WTC11 (cell line): ENCODE measurements around the gene RIMBP2. TPM values are rescaled to one million over a fixed set of nuclear protein-coding genes. Genes with fewer than 3 reads are reported as not detected.

Experiments used
- ATAC-seq: fragments of 200-7000 bp; cut with Tn5 transposase; 2 replicates; pipeline ENCODE4 v1.10.0; 2021; ENCODE audit warnings: mild to moderate bottlenecking, moderate library complexity
- CTCF ChIA-PET: fragments of 300-600 bp; sonication (Branson Sonifier 250); formaldehyde crosslinking; loops from one replicate; lab custom pipeline; 2021; ENCODE audit warnings: antibody characterized with exemption; lab: Charles Lee
- POLR2A ChIA-PET: fragments of 350-600 bp; sonication (Branson Sonifier 250); formaldehyde crosslinking; loops from one replicate; lab custom pipeline; 2021; ENCODE audit warnings: antibody characterized with exemption; lab: Charles Lee
- DNase-seq: peaks from one replicate; pipeline ENCODE4 v3.0.0; 2021; ENCODE audit warnings: low spot score
- H3K27ac Mint-ChIP-seq: 2 replicates; pipeline ENCODE4 v1.8.0; 2021; ENCODE audit warnings: mixed read lengths
- H3K27me3 Mint-ChIP-seq: 2 replicates; pipeline ENCODE4 v1.8.0; 2021; ENCODE audit warnings: low read depth, mild to moderate bottlenecking, moderate library complexity, mixed read lengths
- H3K36me3 Mint-ChIP-seq: 2 replicates; pipeline ENCODE4 v1.8.0; 2021; ENCODE audit warnings: mixed read lengths
- H3K4me1 Mint-ChIP-seq: 2 replicates; pipeline ENCODE4 v1.8.0; 2022; ENCODE audit warnings: mixed read lengths
- H3K4me3 Mint-ChIP-seq: 2 replicates; pipeline ENCODE4 v1.8.0; 2021; ENCODE audit warnings: mild to moderate bottlenecking, moderate library complexity, mixed read lengths
- H3K9me3 Mint-ChIP-seq: 2 replicates; pipeline ENCODE4 v1.8.0; 2021; ENCODE audit warnings: mixed read lengths
- ATF1 ChIP-seq: sonication (generic); formaldehyde crosslinking; IDR thresholded peaks from 2 replicates; pipeline ENCODE4 v1.8.1; 2023; ENCODE audit warnings: mild to moderate bottlenecking, moderate library complexity, missing genetic modification reagents
- FOXP1 ChIP-seq: sonication (generic); formaldehyde crosslinking; IDR thresholded peaks from 2 replicates; pipeline ENCODE4 v1.8.0; 2022; ENCODE audit warnings: missing genetic modification reagents, mild to moderate bottlenecking, moderate library complexity, borderline replicate concordance
- GABPB1 ChIP-seq: sonication (generic); formaldehyde crosslinking; IDR thresholded peaks from 2 replicates; pipeline ENCODE4 v1.8.1; 2023; ENCODE audit warnings: mild to moderate bottlenecking, missing genetic modification reagents
- IRF2 ChIP-seq: sonication (generic); formaldehyde crosslinking; IDR thresholded peaks from 2 replicates; pipeline ENCODE4 v1.8.0; 2022; ENCODE audit warnings: low read depth, missing genetic modification reagents, borderline replicate concordance
- JUN ChIP-seq: sonication (generic); formaldehyde crosslinking; IDR thresholded peaks from 2 replicates; pipeline ENCODE4 v1.8.0; 2023; ENCODE audit warnings: mild to moderate bottlenecking, missing genetic modification reagents
- MXD4 ChIP-seq: fragments of 250-450 bp; sonication (Bioruptor Pico); IDR thresholded peaks from 2 replicates; pipeline ENCODE4 v1.8.0; 2021; ENCODE audit warnings: mild to moderate bottlenecking, moderate library complexity, borderline replicate concordance
- NR3C1 ChIP-seq: sonication (generic); formaldehyde crosslinking; conservative IDR thresholded peaks from 2 replicates; pipeline ENCODE4 v1.8.1; 2023; ENCODE audit warnings: low read depth, mild to moderate bottlenecking, missing genetic modification reagents
- PREB ChIP-seq: sonication (generic); formaldehyde crosslinking; IDR thresholded peaks from 2 replicates; pipeline ENCODE4 v1.8.1; 2022; ENCODE audit warnings: mild to moderate bottlenecking, missing genetic modification reagents, moderate library complexity, borderline replicate concordance
- PRRX2 ChIP-seq: fragments of 250-450 bp; sonication (Bioruptor Pico); IDR thresholded peaks from 2 replicates; pipeline ENCODE4 v1.8.0; 2021; ENCODE audit warnings: mild to moderate bottlenecking
- SMAD4 ChIP-seq: sonication (generic); formaldehyde crosslinking; IDR thresholded peaks from 2 replicates; pipeline ENCODE4 v1.8.0; 2022; ENCODE audit warnings: mild to moderate bottlenecking, missing genetic modification reagents
- SOX15 ChIP-seq: fragments of 250-450 bp; sonication (Bioruptor Pico); IDR thresholded peaks from 2 replicates; pipeline ENCODE4 v1.9.0; 2021; ENCODE audit warnings: mild to moderate bottlenecking
- ZNF317 ChIP-seq: sonication (generic); formaldehyde crosslinking; IDR thresholded peaks from 2 replicates; pipeline ENCODE4 v1.8.1; 2023; ENCODE audit warnings: low read depth, mild to moderate bottlenecking, moderate library complexity, missing genetic modification reagents, borderline replicate concordance
- ZNF671 ChIP-seq: fragments of 250-450 bp; sonication (Bioruptor Pico); IDR thresholded peaks from 2 replicates; pipeline ENCODE4 v1.8.0; 2021; ENCODE audit warnings: mild to moderate bottlenecking
- total RNA-seq: library from RNA; stranded (reverse); gene quantifications from 3 replicates; pipeline ENCODE4 v1.2.3, GENCODE V29; 2021
- TF ChIP-seq, protein P1 (sequence below): sonication (generic); formaldehyde crosslinking; IDR thresholded peaks from 2 replicates; pipeline ENCODE4 v1.8.1; 2022; ENCODE audit warnings: low read depth, mild to moderate bottlenecking, moderate library complexity, missing genetic modification reagents, borderline replicate concordance
- TF ChIP-seq, protein P2 (sequence below): sonication (generic); formaldehyde crosslinking; IDR thresholded peaks from 2 replicates; pipeline ENCODE4 v1.8.1; 2023; ENCODE audit warnings: mild to moderate bottlenecking, missing genetic modification reagents, borderline replicate concordance
- TF ChIP-seq, protein P3 (sequence below): fragments of 250-450 bp; sonication (Bioruptor Pico); IDR thresholded peaks from 2 replicates; pipeline ENCODE4 v1.9.0; 2021; ENCODE audit warnings: mild to moderate bottlenecking, borderline replicate concordance
- TF ChIP-seq, protein P4 (sequence below): sonication (generic); formaldehyde crosslinking; IDR thresholded peaks from 2 replicates; pipeline ENCODE4 v1.8.1; 2022; ENCODE audit warnings: mild to moderate bottlenecking, moderate library complexity, missing genetic modification reagents
- TF ChIP-seq, protein P5 (sequence below): sonication (generic); formaldehyde crosslinking; IDR thresholded peaks from 2 replicates; pipeline ENCODE4 v1.8.0; 2022; ENCODE audit warnings: mild to moderate bottlenecking, missing genetic modification reagents

Gene RIMBP2
- total RNA-seq, 1 experiment from 2014 or later, result 2.6 TPM

GRCh38 chr12:130525384-130526172, 190.5 kb downstream of the RIMBP2 start:
- ChIA-PET CTCF (no interaction called here), POLR2A (no interaction called here)
- TF ChIP-seq PRRX2 (CRISPR knock-in tag) (no peak), FOXP1 (CRISPR knock-in tag) (no peak), SOX15 (CRISPR knock-in tag) (no peak)
- TF ChIP-seq, protein P1, sequence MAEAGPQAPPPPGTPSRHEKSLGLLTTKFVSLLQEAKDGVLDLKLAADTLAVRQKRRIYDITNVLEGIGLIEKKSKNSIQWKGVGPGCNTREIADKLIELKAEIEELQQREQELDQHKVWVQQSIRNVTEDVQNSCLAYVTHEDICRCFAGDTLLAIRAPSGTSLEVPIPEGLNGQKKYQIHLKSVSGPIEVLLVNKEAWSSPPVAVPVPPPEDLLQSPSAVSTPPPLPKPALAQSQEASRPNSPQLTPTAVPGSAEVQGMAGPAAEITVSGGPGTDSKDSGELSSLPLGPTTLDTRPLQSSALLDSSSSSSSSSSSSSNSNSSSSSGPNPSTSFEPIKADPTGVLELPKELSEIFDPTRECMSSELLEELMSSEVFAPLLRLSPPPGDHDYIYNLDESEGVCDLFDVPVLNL, result no peak
- TF ChIP-seq, protein P2, sequence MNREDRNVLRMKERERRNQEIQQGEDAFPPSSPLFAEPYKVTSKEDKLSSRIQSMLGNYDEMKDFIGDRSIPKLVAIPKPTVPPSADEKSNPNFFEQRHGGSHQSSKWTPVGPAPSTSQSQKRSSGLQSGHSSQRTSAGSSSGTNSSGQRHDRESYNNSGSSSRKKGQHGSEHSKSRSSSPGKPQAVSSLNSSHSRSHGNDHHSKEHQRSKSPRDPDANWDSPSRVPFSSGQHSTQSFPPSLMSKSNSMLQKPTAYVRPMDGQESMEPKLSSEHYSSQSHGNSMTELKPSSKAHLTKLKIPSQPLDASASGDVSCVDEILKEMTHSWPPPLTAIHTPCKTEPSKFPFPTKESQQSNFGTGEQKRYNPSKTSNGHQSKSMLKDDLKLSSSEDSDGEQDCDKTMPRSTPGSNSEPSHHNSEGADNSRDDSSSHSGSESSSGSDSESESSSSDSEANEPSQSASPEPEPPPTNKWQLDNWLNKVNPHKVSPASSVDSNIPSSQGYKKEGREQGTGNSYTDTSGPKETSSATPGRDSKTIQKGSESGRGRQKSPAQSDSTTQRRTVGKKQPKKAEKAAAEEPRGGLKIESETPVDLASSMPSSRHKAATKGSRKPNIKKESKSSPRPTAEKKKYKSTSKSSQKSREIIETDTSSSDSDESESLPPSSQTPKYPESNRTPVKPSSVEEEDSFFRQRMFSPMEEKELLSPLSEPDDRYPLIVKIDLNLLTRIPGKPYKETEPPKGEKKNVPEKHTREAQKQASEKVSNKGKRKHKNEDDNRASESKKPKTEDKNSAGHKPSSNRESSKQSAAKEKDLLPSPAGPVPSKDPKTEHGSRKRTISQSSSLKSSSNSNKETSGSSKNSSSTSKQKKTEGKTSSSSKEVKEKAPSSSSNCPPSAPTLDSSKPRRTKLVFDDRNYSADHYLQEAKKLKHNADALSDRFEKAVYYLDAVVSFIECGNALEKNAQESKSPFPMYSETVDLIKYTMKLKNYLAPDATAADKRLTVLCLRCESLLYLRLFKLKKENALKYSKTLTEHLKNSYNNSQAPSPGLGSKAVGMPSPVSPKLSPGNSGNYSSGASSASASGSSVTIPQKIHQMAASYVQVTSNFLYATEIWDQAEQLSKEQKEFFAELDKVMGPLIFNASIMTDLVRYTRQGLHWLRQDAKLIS (CRISPR knock-in tag), result no peak
- TF ChIP-seq, protein P3, sequence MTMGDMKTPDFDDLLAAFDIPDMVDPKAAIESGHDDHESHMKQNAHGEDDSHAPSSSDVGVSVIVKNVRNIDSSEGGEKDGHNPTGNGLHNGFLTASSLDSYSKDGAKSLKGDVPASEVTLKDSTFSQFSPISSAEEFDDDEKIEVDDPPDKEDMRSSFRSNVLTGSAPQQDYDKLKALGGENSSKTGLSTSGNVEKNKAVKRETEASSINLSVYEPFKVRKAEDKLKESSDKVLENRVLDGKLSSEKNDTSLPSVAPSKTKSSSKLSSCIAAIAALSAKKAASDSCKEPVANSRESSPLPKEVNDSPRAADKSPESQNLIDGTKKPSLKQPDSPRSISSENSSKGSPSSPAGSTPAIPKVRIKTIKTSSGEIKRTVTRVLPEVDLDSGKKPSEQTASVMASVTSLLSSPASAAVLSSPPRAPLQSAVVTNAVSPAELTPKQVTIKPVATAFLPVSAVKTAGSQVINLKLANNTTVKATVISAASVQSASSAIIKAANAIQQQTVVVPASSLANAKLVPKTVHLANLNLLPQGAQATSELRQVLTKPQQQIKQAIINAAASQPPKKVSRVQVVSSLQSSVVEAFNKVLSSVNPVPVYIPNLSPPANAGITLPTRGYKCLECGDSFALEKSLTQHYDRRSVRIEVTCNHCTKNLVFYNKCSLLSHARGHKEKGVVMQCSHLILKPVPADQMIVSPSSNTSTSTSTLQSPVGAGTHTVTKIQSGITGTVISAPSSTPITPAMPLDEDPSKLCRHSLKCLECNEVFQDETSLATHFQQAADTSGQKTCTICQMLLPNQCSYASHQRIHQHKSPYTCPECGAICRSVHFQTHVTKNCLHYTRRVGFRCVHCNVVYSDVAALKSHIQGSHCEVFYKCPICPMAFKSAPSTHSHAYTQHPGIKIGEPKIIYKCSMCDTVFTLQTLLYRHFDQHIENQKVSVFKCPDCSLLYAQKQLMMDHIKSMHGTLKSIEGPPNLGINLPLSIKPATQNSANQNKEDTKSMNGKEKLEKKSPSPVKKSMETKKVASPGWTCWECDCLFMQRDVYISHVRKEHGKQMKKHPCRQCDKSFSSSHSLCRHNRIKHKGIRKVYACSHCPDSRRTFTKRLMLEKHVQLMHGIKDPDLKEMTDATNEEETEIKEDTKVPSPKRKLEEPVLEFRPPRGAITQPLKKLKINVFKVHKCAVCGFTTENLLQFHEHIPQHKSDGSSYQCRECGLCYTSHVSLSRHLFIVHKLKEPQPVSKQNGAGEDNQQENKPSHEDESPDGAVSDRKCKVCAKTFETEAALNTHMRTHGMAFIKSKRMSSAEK (CRISPR knock-in tag), result no peak
- TF ChIP-seq, protein P4, sequence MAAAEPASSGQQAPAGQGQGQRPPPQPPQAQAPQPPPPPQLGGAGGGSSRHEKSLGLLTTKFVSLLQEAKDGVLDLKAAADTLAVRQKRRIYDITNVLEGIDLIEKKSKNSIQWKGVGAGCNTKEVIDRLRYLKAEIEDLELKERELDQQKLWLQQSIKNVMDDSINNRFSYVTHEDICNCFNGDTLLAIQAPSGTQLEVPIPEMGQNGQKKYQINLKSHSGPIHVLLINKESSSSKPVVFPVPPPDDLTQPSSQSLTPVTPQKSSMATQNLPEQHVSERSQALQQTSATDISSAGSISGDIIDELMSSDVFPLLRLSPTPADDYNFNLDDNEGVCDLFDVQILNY (CRISPR knock-in tag), result no peak
- H3K9me3 Mint-ChIP-seq, result no peaks in the 10 kb centered on the region; the same call in 1 of the 2 replicates
- H3K27ac Mint-ChIP-seq, result no peak overlapping the region
- no peaks in the 10 kb centered on the region for H3K4me1 Mint-ChIP-seq
- no peak for DNase-seq
- no peak overlapping the region for H3K4me3 Mint-ChIP-seq
- ATAC-seq, result no peak
- no peaks in the 10 kb centered on the region for H3K36me3 Mint-ChIP-seq
- H3K27me3 Mint-ChIP-seq, result no peaks in the 10 kb centered on the region; the same call in none of the 2 replicates

- ATAC-seq (no peak), DNase-seq (no peak)
- CTCF ChIA-PET, result no interaction called here
- Mint-ChIP-seq H3K27me3 (no peaks in the 10 kb centered on the region; the same call in none of the 2 replicates), H3K4me1 (no peaks in the 10 kb centered on the region), H3K4me3 (no peak overlapping the region), H3K27ac (no peak overlapping the region), H3K36me3 (no peaks in the 10 kb centered on the region), H3K9me3 (no peaks in the 10 kb centered on the region)
- POLR2A ChIA-PET, result no interaction called here
- TF ChIP-seq ZNF317 (CRISPR knock-in tag) (no peak), PRRX2 (CRISPR knock-in tag) (no peak), JUN (no peak), MXD4 (no peak), IRF2 (CRISPR knock-in tag) (no peak), GABPB1 (CRISPR knock-in tag) (no peak), NR3C1 (CRISPR knock-in tag) (no peak), ZNF671 (CRISPR knock-in tag) (no peak), PREB (CRISPR knock-in tag) (no peak), SMAD4 (CRISPR knock-in tag) (no peak), ATF1 (CRISPR knock-in tag) (no peak)
- TF ChIP-seq, protein P2 (CRISPR knock-in tag), result no peak
- TF ChIP-seq, protein P5, sequence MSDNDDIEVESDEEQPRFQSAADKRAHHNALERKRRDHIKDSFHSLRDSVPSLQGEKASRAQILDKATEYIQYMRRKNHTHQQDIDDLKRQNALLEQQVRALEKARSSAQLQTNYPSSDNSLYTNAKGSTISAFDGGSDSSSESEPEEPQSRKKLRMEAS, result no peak
These were observed 191.3 kb downstream of the RIMBP2 start for GRCh38 chr12:130524759-130525158.
